Spleen (tissue), 7 donors: ENCODE data around the gene C2orf80.

Source experiments
- POLR2A ChIP-seq, 3 donors: fragments of 450-650 bp; IDR thresholded peaks; one replicate each; pipeline ENCODE4 v1.5.1; 2017; ENCODE audit warnings: antibody characterized with exemption in 3 of 3, mild to moderate bottlenecking in 1 of 3
- TF ChIP-seq, protein P1 (sequence below), 11 experiments: fragments of 200-600 bp in 7 of 11; fragments of 450-650 bp in 4 of 11; sonication (generic) in 4 of 11; IDR thresholded peaks in 8 of 11; conservative IDR thresholded peaks in 3 of 11; 1 replicate in 7 of 11; 2 replicates in 4 of 11; pipeline versions ENCODE4 v1.4.0 to v1.8.0; 2016 to 2021; ENCODE audit warnings: antibody characterized with exemption in 11 of 11, inconsistent platforms in 4 of 11, mild to moderate bottlenecking in 1 of 11
- donor health status: DM: no; HTN: no; CAD: no; lungs with moderate emphysema.
- donor health status: DM: no; HTN: no; CAD: no.
- donor health status: DM: no; HTN: no; CAD: no.

- TF ChIP-seq, protein P1, sequence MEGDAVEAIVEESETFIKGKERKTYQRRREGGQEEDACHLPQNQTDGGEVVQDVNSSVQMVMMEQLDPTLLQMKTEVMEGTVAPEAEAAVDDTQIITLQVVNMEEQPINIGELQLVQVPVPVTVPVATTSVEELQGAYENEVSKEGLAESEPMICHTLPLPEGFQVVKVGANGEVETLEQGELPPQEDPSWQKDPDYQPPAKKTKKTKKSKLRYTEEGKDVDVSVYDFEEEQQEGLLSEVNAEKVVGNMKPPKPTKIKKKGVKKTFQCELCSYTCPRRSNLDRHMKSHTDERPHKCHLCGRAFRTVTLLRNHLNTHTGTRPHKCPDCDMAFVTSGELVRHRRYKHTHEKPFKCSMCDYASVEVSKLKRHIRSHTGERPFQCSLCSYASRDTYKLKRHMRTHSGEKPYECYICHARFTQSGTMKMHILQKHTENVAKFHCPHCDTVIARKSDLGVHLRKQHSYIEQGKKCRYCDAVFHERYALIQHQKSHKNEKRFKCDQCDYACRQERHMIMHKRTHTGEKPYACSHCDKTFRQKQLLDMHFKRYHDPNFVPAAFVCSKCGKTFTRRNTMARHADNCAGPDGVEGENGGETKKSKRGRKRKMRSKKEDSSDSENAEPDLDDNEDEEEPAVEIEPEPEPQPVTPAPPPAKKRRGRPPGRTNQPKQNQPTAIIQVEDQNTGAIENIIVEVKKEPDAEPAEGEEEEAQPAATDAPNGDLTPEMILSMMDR (IDR thresholded peaks at IDR 0.05 in 8 of 11, conservative IDR thresholded peaks at IDR 0.05 in 3 of 11): no peak
- no peak for TF ChIP-seq POLR2A (IDR thresholded peaks at IDR 0.05)
Observed at GRCh38 chr2:208150094-208150493, 39.7 kb downstream of the C2orf80 start.
